Mesenchymal stem cell (in vitro differentiated cells and primary cell): Measurements from ENCODE around the gene KLC1.

ENCODE experiments used
- DNase-seq: peaks from one replicate; pipeline ENCODE4 v3.0.0-alpha.2; 2013
- H2AFZ ChIP-seq: one replicate; pipeline ENCODE4 v1.6.1; 2013; ENCODE audit warnings: low read depth, mild to moderate bottlenecking, control low read depth, inconsistent platforms, low read length, moderate library complexity
- H2AK5ac ChIP-seq: 2 replicates; pipeline ENCODE4 v1.6.1; 2013; ENCODE audit warnings: low read length, moderate library complexity, mild to moderate bottlenecking, inconsistent platforms; ENCODE audit not compliant: severe bottlenecking
- H2BK120ac ChIP-seq: one replicate; pipeline ENCODE4 v1.6.1; 2013; ENCODE audit warnings: low read depth, mild to moderate bottlenecking, inconsistent platforms, low read length, moderate library complexity
- H2BK12ac ChIP-seq, 2 experiments: one replicate each; pipeline ENCODE4 v1.6.1; 2013; ENCODE audit warnings: inconsistent platforms in 2 of 2, low read length in 2 of 2, mild to moderate bottlenecking in 2 of 2, moderate library complexity in 2 of 2, control low read depth in 1 of 2
- H2BK15ac ChIP-seq: one replicate; pipeline ENCODE4 v1.6.1; 2013; ENCODE audit warnings: mild to moderate bottlenecking, low read depth, inconsistent platforms; ENCODE audit not compliant: poor library complexity, severe bottlenecking
- H2BK5ac ChIP-seq: 2 replicates; pipeline ENCODE4 v1.6.1; 2013; ENCODE audit warnings: low read depth, mild to moderate bottlenecking, low read length, control low read depth, inconsistent platforms; ENCODE audit not compliant: poor library complexity, severe bottlenecking
- H3K14ac ChIP-seq, 2 experiments: one replicate each; pipeline ENCODE4 v1.6.1; 2013; ENCODE audit warnings: inconsistent platforms in 2 of 2, low read length in 2 of 2, control low read depth in 1 of 2, mild to moderate bottlenecking in 1 of 2, moderate library complexity in 1 of 2
- H3K18ac ChIP-seq, 2 experiments: one replicate each; pipeline ENCODE4 v1.6.1; 2013; ENCODE audit warnings: inconsistent platforms in 2 of 2, low read length in 2 of 2, control low read depth in 1 of 2, low read depth in 1 of 2, mild to moderate bottlenecking in 1 of 2
- H3K23ac ChIP-seq, 2 experiments: one replicate each; pipeline ENCODE4 v1.6.1; 2013; ENCODE audit warnings: inconsistent platforms in 2 of 2, low read length in 2 of 2, mild to moderate bottlenecking in 2 of 2, moderate library complexity in 2 of 2, control low read depth in 1 of 2
- H3K27ac ChIP-seq: 2 replicates; pipeline ENCODE4 v1.5.1; 2013; ENCODE audit warnings: mild to moderate bottlenecking, moderate library complexity, low read length, control low read depth, inconsistent platforms; ENCODE audit not compliant: poor library complexity, severe bottlenecking
- H3K27me3 ChIP-seq, 2 experiments: 2 replicates each; pipeline versions ENCODE4 v1.6.1 to v1.7.0; 2013; ENCODE audit warnings: low read length in 2 of 2, mild to moderate bottlenecking in 2 of 2, moderate library complexity in 2 of 2, control low read depth in 1 of 2, inconsistent platforms in 1 of 2; ENCODE audit not compliant: control insufficient read depth in 1 of 2, insufficient read depth in 1 of 2
- H3K36me3 ChIP-seq, 2 experiments: 2 replicates each; pipeline versions ENCODE4 v1.6.1 to v1.7.0; 2013; ENCODE audit warnings: low read length in 2 of 2, control low read depth in 1 of 2, inconsistent platforms in 1 of 2, low read depth in 1 of 2, mild to moderate bottlenecking in 1 of 2; ENCODE audit not compliant: insufficient read depth in 2 of 2, control insufficient read depth in 1 of 2
- H3K4ac ChIP-seq, 2 experiments: one replicate each; pipeline ENCODE4 v1.6.1; 2013; ENCODE audit warnings: inconsistent platforms in 2 of 2, low read length in 2 of 2, mild to moderate bottlenecking in 2 of 2, moderate library complexity in 2 of 2, control low read depth in 1 of 2, low read depth in 1 of 2
- H3K4me1 ChIP-seq: 2 replicates; pipeline ENCODE4 v1.6.1; 2013; ENCODE audit warnings: low read depth, low read length, control low read depth; ENCODE audit not compliant: control insufficient read depth, insufficient read depth
- H3K4me2 ChIP-seq: 2 replicates; pipeline ENCODE4 v1.6.1; 2013; ENCODE audit warnings: low read length, mild to moderate bottlenecking, inconsistent platforms; ENCODE audit not compliant: poor library complexity, severe bottlenecking
- H3K4me3 ChIP-seq, 2 experiments: 2 replicates each; pipeline versions ENCODE4 v1.5.1 to v1.7.0; 2013; ENCODE audit warnings: low read length in 2 of 2, mild to moderate bottlenecking in 2 of 2, control low read depth in 1 of 2, low read depth in 1 of 2; ENCODE audit not compliant: insufficient read depth in 1 of 2
- H3K79me1 ChIP-seq: replicated peaks from 2 replicates; pipeline ENCODE4 v1.6.1; 2013; ENCODE audit warnings: mild to moderate bottlenecking, control low read depth, low read length, inconsistent platforms; ENCODE audit not compliant: poor library complexity, severe bottlenecking
- H3K9ac ChIP-seq: 2 replicates; pipeline ENCODE4 v1.7.0; 2013; ENCODE audit warnings: mild to moderate bottlenecking, low read length, moderate library complexity
- H3K9me3 ChIP-seq: 2 replicates; pipeline ENCODE4 v1.7.0; 2013; ENCODE audit warnings: mild to moderate bottlenecking, low read length; ENCODE audit not compliant: control insufficient read depth
- H4K8ac ChIP-seq: one replicate; pipeline ENCODE4 v1.6.1; 2013; ENCODE audit warnings: inconsistent platforms, mild to moderate bottlenecking, low read length, moderate library complexity
- H4K91ac ChIP-seq: one replicate; pipeline ENCODE4 v1.6.1; 2013; ENCODE audit warnings: mild to moderate bottlenecking, low read length, inconsistent platforms
- WGBS: methylation state at CpG from one replicate; pipeline ENCODE4 v1.1.7; 2013; ENCODE audit warnings: mixed read lengths; 5-methylcytosine and 5-hydroxymethylcytosine counted together

The KLC1 gene

GRCh38 chr14:103686831-103687485 is 57.9 kb downstream of the KLC1 start:
- Histone ChIP-seq H3K27me3 (no peaks in the 10 kb centered on the region), H3K4me1 (peaks cover 6% of the 10 kb centered on the region), H3K18ac (no peak overlapping the region), H2BK120ac (no peak overlapping the region), H3K9ac (no peak overlapping the region), H3K4ac (no peak overlapping the region), H3K36me3 (peaks cover 67 to 89% of the 10 kb centered on the region in 2 experiments), H3K4me2 (no peak overlapping the region), H2AK5ac (no peak overlapping the region), H2BK5ac (no peak overlapping the region), H3K9me3 (no peaks in the 10 kb centered on the region), H3K14ac (no peak overlapping the region), H3K4me3 (no peak overlapping the region), H3K23ac (no peak overlapping the region), H3K27ac (no peak overlapping the region), H4K8ac (no peak overlapping the region), H4K91ac (no peak overlapping the region), H3K79me1 (peaks cover 33% of the 10 kb centered on the region), H2AFZ (no peak overlapping the region), H2BK12ac (no peak overlapping the region), H2BK15ac (no peak overlapping the region)
- 91% methylated on average over 19 of the region's 19 CpGs for whole genome bisulfite sequencing
- peak; percentile 32 for DNase-seq

- Histone ChIP-seq H4K8ac (no peak overlapping the region), H4K91ac (no peak overlapping the region), H3K9ac (no peak overlapping the region), H2BK12ac (no peak overlapping the region), H3K36me3 (peaks cover 68 to 90% of the 10 kb centered on the region in 2 experiments), H3K18ac (no peak overlapping the region), H2BK5ac (no peak overlapping the region), H3K4me3 (no peak overlapping the region), H3K79me1 (peaks cover 38% of the 10 kb centered on the region), H2AK5ac (no peak overlapping the region), H3K27ac (no peak overlapping the region), H3K23ac (no peak overlapping the region), H2BK120ac (no peak overlapping the region), H3K4ac (no peak overlapping the region), H3K14ac (no peak overlapping the region), H3K9me3 (no peaks in the 10 kb centered on the region), H3K4me1 (peaks cover 10% of the 10 kb centered on the region), H3K27me3 (no peaks in the 10 kb centered on the region), H2BK15ac (no peak overlapping the region), H3K4me2 (no peak overlapping the region), H2AFZ (no peak overlapping the region)
- 99% methylated on average over 3 of the region's 4 CpGs for WGBS
- DNase-seq, result no peak
Measured at GRCh38 chr14:103687712-103688111, 58.7 kb downstream of the KLC1 start.

GRCh38 chr14:103688441-103688840 is 59.4 kb downstream of the KLC1 start:
- Histone ChIP-seq H3K4ac (no peak overlapping the region), H3K4me2 (no peak overlapping the region), H3K27ac (no peak overlapping the region), H4K91ac (no peak overlapping the region), H3K36me3 (peaks cover 69 to 90% of the 10 kb centered on the region in 2 experiments), H3K4me1 (peaks cover 13% of the 10 kb centered on the region), H2BK120ac (no peak overlapping the region), H4K8ac (no peak overlapping the region), H3K23ac (no peak overlapping the region), H3K14ac (no peak overlapping the region), H3K27me3 (no peaks in the 10 kb centered on the region), H2BK5ac (no peak overlapping the region), H3K9ac (peak overlapping the region; percentile 41), H3K9me3 (no peaks in the 10 kb centered on the region), H2AK5ac (no peak overlapping the region), H3K18ac (no peak overlapping the region), H2AFZ (no peak overlapping the region), H3K4me3 (no peak overlapping the region), H2BK15ac (no peak overlapping the region), H2BK12ac (no peak overlapping the region), H3K79me1 (peaks cover 43% of the 10 kb centered on the region)
- DNase-seq, result no peak
- WGBS, result 97% methylated on average over 5 of the region's 5 CpGs

GRCh38 chr14:103688906-103689902 is 60.2 kb downstream of the KLC1 start:
- Histone ChIP-seq H3K9ac (peak overlapping the region; percentile 41), H2AK5ac (no peak overlapping the region), H3K27me3 (no peaks in the 10 kb centered on the region), H3K4me2 (no peak overlapping the region), H3K36me3 (peaks cover 70 to 90% of the 10 kb centered on the region in 2 experiments), H2BK120ac (no peak overlapping the region), H3K4me3 (no peak overlapping the region), H2BK12ac (no peak overlapping the region), H4K91ac (no peak overlapping the region), H2AFZ (no peak overlapping the region), H3K18ac (no peak overlapping the region), H3K4me1 (peaks cover 14% of the 10 kb centered on the region), H3K9me3 (no peaks in the 10 kb centered on the region), H3K23ac (no peak overlapping the region), H3K27ac (no peak overlapping the region), H3K14ac (no peak overlapping the region), H4K8ac (no peak overlapping the region), H2BK5ac (no peak overlapping the region), H3K4ac (no peak overlapping the region), H3K79me1 (peaks cover 48% of the 10 kb centered on the region), H2BK15ac (no peak overlapping the region)
- DNase-seq, result no peak
- 96% methylated on average over 13 of the region's 16 CpGs for WGBS
